Measurements from ENCODE around the gene DNASE2.

DNA sequence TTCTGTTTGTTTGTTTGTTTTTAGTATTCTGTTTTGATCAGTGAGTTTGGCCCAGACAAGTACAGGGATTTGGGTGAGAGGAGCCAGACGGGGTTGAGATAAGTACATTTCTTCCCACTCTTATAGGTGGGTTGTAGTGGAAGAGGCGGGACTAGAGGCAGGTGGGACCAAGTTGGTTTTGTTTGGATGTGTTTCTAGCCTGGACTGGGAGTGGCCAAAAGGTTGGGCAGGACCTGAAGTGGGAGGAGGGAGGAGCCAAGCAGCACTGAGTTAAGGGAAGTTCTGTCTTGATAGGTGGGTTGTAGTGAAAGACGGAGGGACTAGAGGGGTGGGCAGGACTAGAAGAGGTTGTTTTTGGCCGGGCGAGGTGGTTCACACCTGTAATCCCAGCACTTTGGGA lies 9.0 kb downstream of the DNASE2 start:
- TF ChIP-seq, protein P1, sequence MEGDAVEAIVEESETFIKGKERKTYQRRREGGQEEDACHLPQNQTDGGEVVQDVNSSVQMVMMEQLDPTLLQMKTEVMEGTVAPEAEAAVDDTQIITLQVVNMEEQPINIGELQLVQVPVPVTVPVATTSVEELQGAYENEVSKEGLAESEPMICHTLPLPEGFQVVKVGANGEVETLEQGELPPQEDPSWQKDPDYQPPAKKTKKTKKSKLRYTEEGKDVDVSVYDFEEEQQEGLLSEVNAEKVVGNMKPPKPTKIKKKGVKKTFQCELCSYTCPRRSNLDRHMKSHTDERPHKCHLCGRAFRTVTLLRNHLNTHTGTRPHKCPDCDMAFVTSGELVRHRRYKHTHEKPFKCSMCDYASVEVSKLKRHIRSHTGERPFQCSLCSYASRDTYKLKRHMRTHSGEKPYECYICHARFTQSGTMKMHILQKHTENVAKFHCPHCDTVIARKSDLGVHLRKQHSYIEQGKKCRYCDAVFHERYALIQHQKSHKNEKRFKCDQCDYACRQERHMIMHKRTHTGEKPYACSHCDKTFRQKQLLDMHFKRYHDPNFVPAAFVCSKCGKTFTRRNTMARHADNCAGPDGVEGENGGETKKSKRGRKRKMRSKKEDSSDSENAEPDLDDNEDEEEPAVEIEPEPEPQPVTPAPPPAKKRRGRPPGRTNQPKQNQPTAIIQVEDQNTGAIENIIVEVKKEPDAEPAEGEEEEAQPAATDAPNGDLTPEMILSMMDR (IDR thresholded peaks at IDR 0.05; ENCODE audit: insufficient read depth, low read length, poor library complexity, severe bottlenecking), result no peak
- no peak for TF ChIP-seq EZH2phosphoT487 (conservative IDR thresholded peaks at IDR 0.05; ENCODE audit: low read length)
